Activated CD8-positive, alpha-beta memory T cell treated with anti-CD3 and anti-CD28 coated beads for 4 hours (primary cell): ENCODE measurements around the gene PDLIM4.

Experiments used
- DNase-seq, 2 donors: peaks; one replicate each; pipeline ENCODE4 v3.0.0-alpha.2; 2020; ENCODE audit warnings: low read depth in 2 of 2

Gene PDLIM4

DNA sequence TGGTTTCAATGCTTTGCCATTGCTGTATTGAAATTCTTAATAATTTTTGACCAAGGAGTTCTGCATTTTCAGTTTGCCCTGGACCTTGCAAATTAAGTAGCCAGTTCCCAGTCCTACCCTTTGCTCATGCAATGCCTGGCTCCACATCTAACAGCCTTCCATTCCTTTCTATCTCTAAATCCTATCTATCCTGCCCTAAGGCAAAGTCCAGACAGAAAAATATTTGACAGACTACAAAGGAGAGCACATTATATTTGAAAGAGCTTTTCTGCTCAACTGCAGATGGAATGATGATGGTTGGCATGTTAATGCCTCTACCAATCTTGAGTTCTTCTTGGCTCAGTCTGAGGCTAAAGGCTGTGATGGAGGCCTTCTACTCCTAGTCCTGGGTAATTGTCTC lies 52.2 kb downstream of the PDLIM4 start:
- no peak for DNase-seq

DNA sequence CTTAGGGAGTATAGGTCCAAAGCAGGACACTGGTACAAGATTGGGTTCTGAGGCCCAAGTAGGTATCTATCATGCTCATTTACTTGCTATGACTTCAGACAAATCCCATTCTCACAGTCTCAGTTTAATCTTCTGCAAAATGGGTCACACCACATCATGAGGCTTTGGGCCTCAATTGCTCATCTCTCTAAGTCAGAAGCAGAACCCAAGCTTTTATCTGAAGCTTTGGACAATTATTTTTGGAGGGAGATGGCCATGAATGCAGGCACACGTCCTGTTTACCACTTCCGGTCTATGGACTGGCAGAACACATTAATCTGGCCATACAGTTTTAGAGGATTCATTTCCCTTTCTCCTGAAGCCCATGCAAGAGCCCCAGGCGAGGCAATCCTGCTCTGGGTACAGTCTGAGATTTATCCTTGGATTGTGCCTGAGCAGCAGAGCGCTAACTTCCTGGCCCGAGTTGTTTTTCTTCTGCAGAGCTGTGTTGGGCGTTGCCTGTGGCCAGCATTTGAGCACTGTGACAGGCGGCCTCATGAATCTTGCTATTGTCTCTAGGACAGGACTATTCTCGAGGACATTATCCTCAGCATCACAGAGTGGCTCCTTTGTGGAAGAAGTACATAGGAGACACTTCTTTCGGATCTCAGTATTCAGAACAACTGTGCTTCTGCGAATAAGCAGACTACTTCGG lies 52.8 kb downstream of the PDLIM4 start:
- DNase-seq: no peak

DNA sequence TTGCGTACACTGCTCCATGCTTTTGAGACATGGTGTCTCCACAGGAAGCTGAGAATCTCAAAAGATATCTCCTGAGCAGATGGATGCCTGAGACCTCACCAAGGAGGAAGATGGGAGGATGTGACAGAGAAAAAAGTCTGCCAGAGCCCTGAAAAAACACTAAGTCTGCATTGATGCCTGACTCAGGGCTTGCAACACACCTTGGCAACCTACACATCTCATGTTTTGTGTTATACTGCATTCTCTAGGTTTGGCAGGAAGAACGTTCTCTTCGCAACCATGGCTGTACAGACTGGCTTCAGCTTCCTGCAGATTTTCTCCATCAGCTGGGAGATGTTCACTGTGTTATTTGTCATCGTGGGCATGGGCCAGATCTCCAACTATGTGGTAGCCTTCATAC lies 55.9 kb downstream of the PDLIM4 start:
- DNase-seq: no peak

DNA sequence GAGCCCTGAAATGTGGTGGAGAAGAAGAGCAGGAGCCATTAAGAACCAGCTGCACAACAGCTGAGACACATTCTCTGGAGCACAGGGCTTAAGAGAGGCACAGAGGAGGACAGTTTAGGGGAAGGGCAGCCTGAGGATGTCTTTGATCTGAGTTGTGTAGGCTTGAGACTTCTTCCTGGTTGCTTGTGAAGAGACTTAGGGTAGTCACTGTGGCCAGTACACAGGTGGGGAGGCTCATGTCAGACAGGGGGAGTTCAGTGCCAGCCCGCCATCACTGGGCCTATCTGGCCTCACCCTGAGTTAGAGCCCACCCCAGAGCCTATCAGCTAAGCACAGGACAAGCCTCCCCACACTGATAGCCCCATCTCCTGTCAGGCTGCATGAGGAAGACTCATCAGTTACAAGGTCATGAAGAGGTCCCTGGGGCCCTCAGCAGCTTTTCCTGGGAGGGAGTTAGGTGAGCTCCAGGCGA lies 56.5 kb downstream of the PDLIM4 start:
- no peak for DNase-seq

DNA sequence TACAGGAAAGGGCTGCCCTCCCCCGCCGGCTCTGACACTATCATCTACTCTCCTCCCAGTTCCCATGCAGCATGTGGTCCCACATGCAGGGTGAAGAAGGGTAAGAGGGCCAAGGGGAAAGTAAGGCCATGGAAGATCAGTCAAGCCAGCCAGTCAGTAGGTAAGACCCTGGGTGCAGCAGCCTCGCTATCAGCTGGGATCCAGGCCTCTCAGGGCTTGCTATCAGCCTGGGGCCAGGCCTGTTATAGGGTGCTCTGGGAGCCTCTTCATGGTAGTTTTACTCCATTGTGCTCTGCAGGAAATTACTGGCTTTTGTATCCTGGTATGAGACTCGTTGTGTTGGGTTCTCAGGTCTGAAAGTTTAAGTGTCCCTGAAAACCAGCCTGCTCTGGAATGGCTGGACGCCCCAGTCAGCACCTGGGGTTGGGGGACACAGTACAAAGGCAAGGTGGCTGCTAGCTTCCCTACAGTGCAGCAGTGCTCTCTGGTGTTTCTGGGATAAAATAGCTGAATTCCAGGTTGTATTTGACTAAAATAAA lies 58.1 kb downstream of the PDLIM4 start:
- no peak for DNase-seq

DNA sequence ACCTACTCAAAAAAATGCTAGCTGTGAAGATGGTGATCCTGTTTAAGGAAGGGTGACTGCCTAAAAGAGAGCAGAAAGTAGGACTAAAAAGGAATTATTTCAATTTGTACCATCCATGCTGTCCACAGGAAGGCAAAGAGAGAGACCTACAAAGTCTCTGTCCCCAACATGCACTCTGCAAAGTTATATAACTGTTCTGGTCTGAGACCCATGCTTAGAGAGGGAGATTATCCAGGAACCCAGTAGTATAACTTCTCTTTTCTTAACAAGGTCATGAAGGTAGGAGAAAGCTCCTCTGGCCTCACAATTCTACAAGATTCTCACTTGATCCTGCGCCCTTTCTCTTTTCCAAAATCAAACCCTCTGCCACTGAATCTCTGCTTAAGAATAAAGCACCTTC lies 62.5 kb downstream of the PDLIM4 start:
- DNase-seq: no peak

DNA sequence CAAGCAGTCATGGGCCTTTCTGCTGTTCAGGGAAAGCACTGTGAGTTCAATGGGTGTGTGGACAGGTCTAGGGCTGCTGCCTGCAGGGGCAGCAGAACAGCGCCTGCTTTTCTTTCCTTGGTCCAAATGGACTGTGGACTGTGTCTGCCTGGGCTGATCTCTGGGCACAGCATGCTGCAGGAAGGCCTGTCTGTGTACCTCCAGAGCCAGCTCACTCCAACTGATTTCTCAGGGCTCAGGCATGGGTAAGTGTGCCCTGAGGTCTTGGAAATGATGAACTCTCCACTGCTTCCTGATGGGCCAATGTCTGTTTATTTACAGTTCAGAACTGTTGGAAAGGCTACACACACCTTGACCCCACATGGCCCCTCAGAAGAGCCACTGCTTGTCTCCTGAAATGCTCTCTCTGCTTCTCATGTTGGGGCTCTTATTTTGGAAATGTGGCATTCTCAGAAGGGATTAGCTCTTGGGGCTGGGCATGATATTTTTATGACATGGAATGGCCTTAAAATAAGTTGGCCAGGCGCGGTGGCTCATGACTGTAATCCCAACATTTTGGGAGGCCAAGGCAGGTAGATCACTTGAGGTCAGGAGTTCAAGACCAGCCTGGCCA lies 63.7 kb downstream of the PDLIM4 start:
- no peak for DNase-seq

DNA sequence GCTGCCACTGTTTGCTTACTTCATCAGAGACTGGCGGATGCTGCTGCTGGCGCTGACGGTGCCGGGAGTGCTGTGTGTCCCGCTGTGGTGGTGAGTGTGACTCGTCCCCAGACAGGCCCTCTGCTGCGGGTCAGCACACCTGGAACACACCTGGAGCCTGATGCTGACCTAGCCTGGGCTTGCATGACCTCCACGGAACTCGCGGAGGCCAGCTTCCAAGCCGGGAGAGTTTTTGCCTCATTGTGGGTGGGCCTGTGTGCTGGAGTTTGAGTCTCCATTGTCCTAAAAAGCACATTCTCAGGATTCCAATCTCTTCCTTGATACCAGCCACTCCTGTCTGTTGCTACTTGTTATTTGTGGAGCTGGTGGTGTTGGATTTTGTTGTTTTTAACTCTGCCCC lies 64.8 kb downstream of the PDLIM4 start:
- no peak for DNase-seq
